Mesenchymal stem cell (in vitro differentiated cells and primary cell): ENCODE data around the gene ZBTB21.

ENCODE experiments used
- DNase-seq: peaks from one replicate; pipeline ENCODE4 v3.0.0-alpha.2; 2013
- H2AFZ ChIP-seq: one replicate; pipeline ENCODE4 v1.6.1; 2013; ENCODE audit warnings: low read depth, mild to moderate bottlenecking, control low read depth, inconsistent platforms, low read length, moderate library complexity
- H2AK5ac ChIP-seq: 2 replicates; pipeline ENCODE4 v1.6.1; 2013; ENCODE audit warnings: low read length, moderate library complexity, mild to moderate bottlenecking, inconsistent platforms; ENCODE audit not compliant: severe bottlenecking
- H2BK120ac ChIP-seq: one replicate; pipeline ENCODE4 v1.6.1; 2013; ENCODE audit warnings: low read depth, mild to moderate bottlenecking, inconsistent platforms, low read length, moderate library complexity
- H2BK12ac ChIP-seq, 2 experiments: one replicate each; pipeline ENCODE4 v1.6.1; 2013; ENCODE audit warnings: inconsistent platforms in 2 of 2, low read length in 2 of 2, mild to moderate bottlenecking in 2 of 2, moderate library complexity in 2 of 2, control low read depth in 1 of 2
- H2BK15ac ChIP-seq: one replicate; pipeline ENCODE4 v1.6.1; 2013; ENCODE audit warnings: mild to moderate bottlenecking, low read depth, inconsistent platforms; ENCODE audit not compliant: poor library complexity, severe bottlenecking
- H2BK5ac ChIP-seq: 2 replicates; pipeline ENCODE4 v1.6.1; 2013; ENCODE audit warnings: low read depth, mild to moderate bottlenecking, low read length, control low read depth, inconsistent platforms; ENCODE audit not compliant: poor library complexity, severe bottlenecking
- H3K14ac ChIP-seq, 2 experiments: one replicate each; pipeline ENCODE4 v1.6.1; 2013; ENCODE audit warnings: inconsistent platforms in 2 of 2, low read length in 2 of 2, control low read depth in 1 of 2, mild to moderate bottlenecking in 1 of 2, moderate library complexity in 1 of 2
- H3K18ac ChIP-seq, 2 experiments: one replicate each; pipeline ENCODE4 v1.6.1; 2013; ENCODE audit warnings: inconsistent platforms in 2 of 2, low read length in 2 of 2, control low read depth in 1 of 2, low read depth in 1 of 2, mild to moderate bottlenecking in 1 of 2
- H3K23ac ChIP-seq, 2 experiments: one replicate each; pipeline ENCODE4 v1.6.1; 2013; ENCODE audit warnings: inconsistent platforms in 2 of 2, low read length in 2 of 2, mild to moderate bottlenecking in 2 of 2, moderate library complexity in 2 of 2, control low read depth in 1 of 2
- H3K27ac ChIP-seq: 2 replicates; pipeline ENCODE4 v1.5.1; 2013; ENCODE audit warnings: mild to moderate bottlenecking, moderate library complexity, low read length, control low read depth, inconsistent platforms; ENCODE audit not compliant: poor library complexity, severe bottlenecking
- H3K27me3 ChIP-seq, 2 experiments: 2 replicates each; pipeline versions ENCODE4 v1.6.1 to v1.7.0; 2013; ENCODE audit warnings: low read length in 2 of 2, mild to moderate bottlenecking in 2 of 2, moderate library complexity in 2 of 2, control low read depth in 1 of 2, inconsistent platforms in 1 of 2; ENCODE audit not compliant: control insufficient read depth in 1 of 2, insufficient read depth in 1 of 2
- H3K36me3 ChIP-seq, 2 experiments: 2 replicates each; pipeline versions ENCODE4 v1.6.1 to v1.7.0; 2013; ENCODE audit warnings: low read length in 2 of 2, control low read depth in 1 of 2, inconsistent platforms in 1 of 2, low read depth in 1 of 2, mild to moderate bottlenecking in 1 of 2; ENCODE audit not compliant: insufficient read depth in 2 of 2, control insufficient read depth in 1 of 2
- H3K4ac ChIP-seq, 2 experiments: one replicate each; pipeline ENCODE4 v1.6.1; 2013; ENCODE audit warnings: inconsistent platforms in 2 of 2, low read length in 2 of 2, mild to moderate bottlenecking in 2 of 2, moderate library complexity in 2 of 2, control low read depth in 1 of 2, low read depth in 1 of 2
- H3K4me1 ChIP-seq: 2 replicates; pipeline ENCODE4 v1.6.1; 2013; ENCODE audit warnings: low read depth, low read length, control low read depth; ENCODE audit not compliant: control insufficient read depth, insufficient read depth
- H3K4me2 ChIP-seq: 2 replicates; pipeline ENCODE4 v1.6.1; 2013; ENCODE audit warnings: low read length, mild to moderate bottlenecking, inconsistent platforms; ENCODE audit not compliant: poor library complexity, severe bottlenecking
- H3K4me3 ChIP-seq, 2 experiments: 2 replicates each; pipeline versions ENCODE4 v1.5.1 to v1.7.0; 2013; ENCODE audit warnings: low read length in 2 of 2, mild to moderate bottlenecking in 2 of 2, control low read depth in 1 of 2, low read depth in 1 of 2; ENCODE audit not compliant: insufficient read depth in 1 of 2
- H3K79me1 ChIP-seq: replicated peaks from 2 replicates; pipeline ENCODE4 v1.6.1; 2013; ENCODE audit warnings: mild to moderate bottlenecking, control low read depth, low read length, inconsistent platforms; ENCODE audit not compliant: poor library complexity, severe bottlenecking
- H3K9ac ChIP-seq: 2 replicates; pipeline ENCODE4 v1.7.0; 2013; ENCODE audit warnings: mild to moderate bottlenecking, low read length, moderate library complexity
- H3K9me3 ChIP-seq: 2 replicates; pipeline ENCODE4 v1.7.0; 2013; ENCODE audit warnings: mild to moderate bottlenecking, low read length; ENCODE audit not compliant: control insufficient read depth
- H4K8ac ChIP-seq: one replicate; pipeline ENCODE4 v1.6.1; 2013; ENCODE audit warnings: inconsistent platforms, mild to moderate bottlenecking, low read length, moderate library complexity
- H4K91ac ChIP-seq: one replicate; pipeline ENCODE4 v1.6.1; 2013; ENCODE audit warnings: mild to moderate bottlenecking, low read length, inconsistent platforms
- WGBS: methylation state at CpG from one replicate; pipeline ENCODE4 v1.1.7; 2013; ENCODE audit warnings: mixed read lengths; 5-methylcytosine and 5-hydroxymethylcytosine counted together

ZBTB21 gene

GRCh38 chr21:41983229-41983628, 26.9 kb downstream of the ZBTB21 start:
- H4K91ac ChIP-seq: no peak overlapping the region
- no peaks in the 10 kb centered on the region for H3K4me1 ChIP-seq
- H2BK15ac ChIP-seq: no peak overlapping the region
- H3K27ac ChIP-seq: no peak overlapping the region
- no peak overlapping the region for H2AFZ ChIP-seq
- peaks cover 6% of the 10 kb centered on the region for H3K9me3 ChIP-seq
- no peak overlapping the region for H3K18ac ChIP-seq
- H2BK120ac ChIP-seq: no peak overlapping the region
- no peaks in the 10 kb centered on the region for H3K79me1 ChIP-seq
- H3K36me3 ChIP-seq: no peaks in the 10 kb centered on the region
- H3K27me3 ChIP-seq: no peaks in the 10 kb centered on the region
- no peak overlapping the region for H3K4me3 ChIP-seq
- H2BK12ac ChIP-seq: no peak overlapping the region
- DNase-seq: no peak
- H3K14ac ChIP-seq: no peak overlapping the region
- H3K4me2 ChIP-seq: no peak overlapping the region
- no peak overlapping the region for H4K8ac ChIP-seq
- WGBS: no CpG with 5 or more reads among the region's 1 CpG
- no peak overlapping the region for H3K9ac ChIP-seq
- no peak overlapping the region for H3K4ac ChIP-seq
- H2BK5ac ChIP-seq: no peak overlapping the region
- no peak overlapping the region for H2AK5ac ChIP-seq
- H3K23ac ChIP-seq: no peak overlapping the region

GRCh38 chr21:41980561-41980960, 29.6 kb downstream of the ZBTB21 start:
- Histone ChIP-seq H3K4me3 (no peak overlapping the region), H3K23ac (no peak overlapping the region), H2AFZ (no peak overlapping the region), H3K27ac (no peak overlapping the region), H4K8ac (no peak overlapping the region), H3K9ac (no peak overlapping the region), H2BK120ac (no peak overlapping the region), H3K4ac (no peak overlapping the region), H2BK12ac (no peak overlapping the region), H4K91ac (no peak overlapping the region), H2AK5ac (no peak overlapping the region), H3K14ac (no peak overlapping the region), H3K4me2 (no peak overlapping the region), H3K79me1 (no peaks in the 10 kb centered on the region), H2BK15ac (no peak overlapping the region), H3K4me1 (no peaks in the 10 kb centered on the region), H3K36me3 (no peaks in the 10 kb centered on the region), H3K9me3 (peaks cover 6% of the 10 kb centered on the region), H3K18ac (no peak overlapping the region), H3K27me3 (no peaks in the 10 kb centered on the region), H2BK5ac (no peak overlapping the region)
- no peak for DNase-seq

GRCh38 chr21:41979751-41980369, 30.3 kb downstream of the ZBTB21 start:
- H4K91ac ChIP-seq: no peak overlapping the region
- H2BK15ac ChIP-seq: no peak overlapping the region
- H3K4me2 ChIP-seq: no peak overlapping the region
- H3K23ac ChIP-seq: no peak overlapping the region
- H3K4me3 ChIP-seq: no peak overlapping the region
- H3K4ac ChIP-seq: no peak overlapping the region
- no peaks in the 10 kb centered on the region for H3K79me1 ChIP-seq
- no peak overlapping the region for H3K14ac ChIP-seq
- no peak overlapping the region for H2BK5ac ChIP-seq
- H3K18ac ChIP-seq: no peak overlapping the region
- no peak overlapping the region for H2BK120ac ChIP-seq
- H3K4me1 ChIP-seq: no peaks in the 10 kb centered on the region
- H2AK5ac ChIP-seq: no peak overlapping the region
- 82% methylated on average over 7 of the region's 7 CpGs for whole genome bisulfite sequencing
- no peaks in the 10 kb centered on the region for H3K27me3 ChIP-seq
- no peak overlapping the region for H4K8ac ChIP-seq
- H3K27ac ChIP-seq: no peak overlapping the region
- no peak overlapping the region for H3K9ac ChIP-seq
- no peak overlapping the region for H2AFZ ChIP-seq
- H3K36me3 ChIP-seq: no peaks in the 10 kb centered on the region
- no peak for DNase-seq
- peaks cover 6% of the 10 kb centered on the region for H3K9me3 ChIP-seq
- no peak overlapping the region for H2BK12ac ChIP-seq

GRCh38 chr21:41979335-41979734, 30.8 kb downstream of the ZBTB21 start:
- no peak overlapping the region for H3K4me3 ChIP-seq
- no peaks in the 10 kb centered on the region for H3K36me3 ChIP-seq
- WGBS: 79% methylated on average over 4 of the region's 4 CpGs

More at GRCh38 chr21:41979335-41979734, 30.8 kb downstream of the ZBTB21 start:
- Histone ChIP-seq H2AFZ (no peak overlapping the region), H3K14ac (no peak overlapping the region), H3K27ac (no peak overlapping the region), H3K79me1 (no peaks in the 10 kb centered on the region), H3K27me3 (no peaks in the 10 kb centered on the region), H3K4me2 (no peak overlapping the region), H2BK15ac (no peak overlapping the region), H2AK5ac (no peak overlapping the region), H2BK5ac (no peak overlapping the region), H3K4ac (no peak overlapping the region), H4K91ac (no peak overlapping the region), H3K18ac (no peak overlapping the region), H2BK12ac (no peak overlapping the region), H3K9ac (no peak overlapping the region), H4K8ac (no peak overlapping the region), H2BK120ac (no peak overlapping the region), H3K23ac (no peak overlapping the region), H3K4me1 (no peaks in the 10 kb centered on the region), H3K9me3 (peaks cover 6% of the 10 kb centered on the region)
- DNase-seq: no peak
